GM03348 (cell line): ENCODE data around the gene UNC119.
"Not testable (repeated sequence)": the region's sequence is repeated elsewhere in the genome, so short reads cannot be mapped to it uniquely, and the experiment has no call there.

Experiments
- DNase-seq: peaks from one replicate; pipeline ENCODE4 v3.0.0; 2012; ENCODE audit warnings: low spot score

Gene UNC119

GRCh38 chr17:28522281-28522680 lies 30.1 kb downstream of the UNC119 start:
- not testable (repeated sequence) for DNase-seq

- DNase-seq = no peak
These were observed 30.9 kb downstream of the UNC119 start for GRCh38 chr17:28521311-28522085.

GRCh38 chr17:28520687-28521086 lies 31.7 kb downstream of the UNC119 start:
- DNase-seq = no peak

GRCh38 chr17:28519236-28519635 lies 33.2 kb downstream of the UNC119 start:
- DNase-seq = no peak

- DNase-seq = no peak
These were observed 33.8 kb downstream of the UNC119 start for GRCh38 chr17:28518578-28518977.

GRCh38 chr17:28518132-28518531 lies 34.3 kb downstream of the UNC119 start:
- no peak for DNase-seq

- no peak for DNase-seq
These were observed 36.9 kb downstream of the UNC119 start for GRCh38 chr17:28515518-28515917.

- DNase-seq = no peak
These were observed 37.8 kb downstream of the UNC119 start for GRCh38 chr17:28514561-28515002.

- DNase-seq = no peak
These were observed 38.9 kb downstream of the UNC119 start for GRCh38 chr17:28513476-28513875.

GRCh38 chr17:28511858-28512461 lies 40.5 kb downstream of the UNC119 start:
- DNase-seq = no peak

- no peak for DNase-seq
These were observed 42.6 kb downstream of the UNC119 start for GRCh38 chr17:28509789-28510188.

GRCh38 chr17:28508211-28508724 lies 44.2 kb downstream of the UNC119 start:
- DNase-seq = no peak

- DNase-seq = peak; percentile 42
These were observed 44.7 kb downstream of the UNC119 start for GRCh38 chr17:28507567-28508203.

- no peak for DNase-seq
These were observed 45.5 kb downstream of the UNC119 start for GRCh38 chr17:28506763-28507487.

- no peak for DNase-seq
These were observed 46.3 kb downstream of the UNC119 start, which contains the start of gene FOXN1 for GRCh38 chr17:28505986-28506665. Gene FOXN1, plus strand, starts transcription at chr17:28506348. Its CDS starts 17,622 bp downstream, at chr17:28523970.

- no peak for DNase-seq
These were observed 49.0 kb downstream of the UNC119 start for GRCh38 chr17:28503420-28503819.

- no peak for DNase-seq
These were observed 50.8 kb downstream of the UNC119 start for GRCh38 chr17:28501421-28502284.

- no peak for DNase-seq
These were observed 51.6 kb downstream of the UNC119 start for GRCh38 chr17:28500712-28501379.

GRCh38 chr17:28499684-28500357 lies 52.6 kb downstream of the UNC119 start:
- no peak for DNase-seq

GRCh38 chr17:28499364-28499664 lies 53.1 kb downstream of the UNC119 start:
- DNase-seq = no peak
